Neuronal stem cell (in vitro differentiated cells): ENCODE measurements around the gene ZNF778.

Experiments
- DNase-seq: peaks from one replicate; pipeline ENCODE4 v3.0.0-alpha.2; 2013; ENCODE audit warnings: low spot score
- H2AFZ ChIP-seq: one replicate; pipeline ENCODE4 v1.6.1; 2013; ENCODE audit warnings: mild to moderate bottlenecking, low read length, inconsistent platforms
- H2AK5ac ChIP-seq: 2 replicates; pipeline ENCODE4 v1.6.1; 2013; ENCODE audit warnings: low read depth, mild to moderate bottlenecking, inconsistent platforms, low read length, moderate library complexity, mixed read lengths
- H2BK120ac ChIP-seq: 2 replicates; pipeline ENCODE4 v1.6.1; 2013; ENCODE audit warnings: low read depth, mild to moderate bottlenecking, inconsistent platforms, low read length, moderate library complexity, mixed read lengths
- H2BK12ac ChIP-seq: one replicate; pipeline ENCODE4 v1.6.1; 2013; ENCODE audit warnings: low read length, inconsistent platforms
- H2BK15ac ChIP-seq: 2 replicates; pipeline ENCODE4 v1.6.1; 2013; ENCODE audit warnings: mild to moderate bottlenecking, low read length, inconsistent platforms, mixed read lengths
- H2BK5ac ChIP-seq: one replicate; pipeline ENCODE4 v1.6.1; 2013; ENCODE audit warnings: inconsistent platforms, mild to moderate bottlenecking, low read length, moderate library complexity
- H3K14ac ChIP-seq: one replicate; pipeline ENCODE4 v1.6.1; 2013; ENCODE audit warnings: low read length, inconsistent platforms
- H3K18ac ChIP-seq: 2 replicates; pipeline ENCODE4 v1.6.1; 2013; ENCODE audit warnings: low read length, inconsistent platforms
- H3K23ac ChIP-seq: 2 replicates; pipeline ENCODE4 v1.6.1; 2013; ENCODE audit warnings: low read depth, mild to moderate bottlenecking, mixed read lengths, low read length, inconsistent platforms; ENCODE audit not compliant: poor library complexity
- H3K27ac ChIP-seq: replicated peaks from 3 replicates; pipeline ENCODE4 v1.5.1; 2013; ENCODE audit warnings: low read length, inconsistent platforms
- H3K27me3 ChIP-seq, 3 experiments: 2 replicates each; pipeline ENCODE4 v1.6.1; 2013; ENCODE audit warnings: low read length in 3 of 3, mild to moderate bottlenecking in 2 of 3, inconsistent platforms in 1 of 3, low read depth in 1 of 3, mixed read lengths in 1 of 3, moderate library complexity in 1 of 3; ENCODE audit not compliant: control insufficient read depth in 3 of 3, insufficient read depth in 3 of 3
- H3K36me3 ChIP-seq, 2 donors: replicated peaks in 1 of 2; 2 replicates each; pipeline ENCODE4 v1.6.1; 2013; ENCODE audit warnings: low read length in 2 of 2; ENCODE audit not compliant: control insufficient read depth in 2 of 2, insufficient read depth in 2 of 2
- H3K4ac ChIP-seq: 2 replicates; pipeline ENCODE4 v1.6.1; 2013; ENCODE audit warnings: inconsistent platforms, mild to moderate bottlenecking, low read length, moderate library complexity
- H3K4me1 ChIP-seq, 2 donors: 1 replicate in 1 of 2; 2 replicates in 1 of 2; pipeline ENCODE4 v1.6.1; 2013; ENCODE audit warnings: low read length in 2 of 2, low read depth in 1 of 2; ENCODE audit not compliant: control insufficient read depth in 2 of 2, insufficient read depth in 1 of 2
- H3K4me2 ChIP-seq: one replicate; pipeline ENCODE4 v1.6.1; 2013; ENCODE audit warnings: mild to moderate bottlenecking, low read length, inconsistent platforms; ENCODE audit not compliant: insufficient read depth, poor library complexity, severe bottlenecking
- H3K4me3 ChIP-seq, 2 donors: 2 replicates each; pipeline ENCODE4 v1.5.1; 2013; ENCODE audit warnings: low read length in 2 of 2, mild to moderate bottlenecking in 2 of 2, inconsistent platforms in 1 of 2, moderate library complexity in 1 of 2
- H3K79me1 ChIP-seq: one replicate; pipeline ENCODE4 v1.6.1; 2013; ENCODE audit warnings: low read depth, mild to moderate bottlenecking, inconsistent platforms, low read length, moderate library complexity
- H3K9ac ChIP-seq: one replicate; pipeline ENCODE4 v1.6.1; 2013; ENCODE audit warnings: mild to moderate bottlenecking, low read depth, low read length, inconsistent platforms; ENCODE audit not compliant: poor library complexity
- H3K9me3 ChIP-seq, 2 donors: replicated peaks in 1 of 2; 2 replicates each; pipeline versions ENCODE3 to v1.6.1; 2013; ENCODE audit warnings: low read length in 2 of 2, mild to moderate bottlenecking in 2 of 2, inconsistent platforms in 1 of 2, low read depth in 1 of 2, mixed read lengths in 1 of 2, moderate library complexity in 1 of 2; ENCODE audit not compliant: control insufficient read depth in 2 of 2, insufficient read depth in 1 of 2
- H4K8ac ChIP-seq: one replicate; pipeline ENCODE4 v1.6.1; 2013; ENCODE audit warnings: low read depth, mild to moderate bottlenecking, inconsistent platforms, low read length, moderate library complexity
- H4K91ac ChIP-seq: one replicate; pipeline ENCODE4 v1.6.1; 2013; ENCODE audit warnings: low read length, low read depth, mild to moderate bottlenecking, inconsistent platforms; ENCODE audit not compliant: poor library complexity
- WGBS, 2 donors: extraction: QIAGEN DNeasy Blood & Tissue Kit; methylation state at CpG; one replicate each; pipeline ENCODE4 v1.1.7; 2013; ENCODE audit warnings: missing lambda C conversion rate in 2 of 2, mixed read lengths in 1 of 2; ENCODE audit not compliant: insufficient read length in 2 of 2, insufficient replicate concordance in 1 of 2; ENCODE audit errors: extremely low coverage in 2 of 2; 5-methylcytosine and 5-hydroxymethylcytosine counted together

Gene ZNF778

GRCh38 chr16:89198417-89199240, 18.9 kb upstream of the ZNF778 start:
- WGBS, 2 donors: no CpG with 5 or more reads among the region's 28 CpGs
- Histone ChIP-seq H3K36me3 (no peaks in the 10 kb centered on the region), H2AFZ (no peak overlapping the region), H3K4me2 (no peak overlapping the region), H3K18ac (no peak overlapping the region), H3K4ac (no peak overlapping the region), H4K8ac (no peak overlapping the region), H2BK120ac (no peak overlapping the region), H3K27ac (no peak overlapping the region), H2BK15ac (peak overlapping the region; percentile 33), H3K27me3 (peaks cover 17 to 69% (median 46%) of the 10 kb centered on the region in 3 experiments), H3K9ac (peak overlapping the region; percentile 50), H3K9me3 (peaks cover 6 to 7% of the 10 kb centered on the region in 2 donors), H3K23ac (peak overlapping the region; percentile 3), H3K14ac (peak overlapping the region; percentile 82), H4K91ac (no peak overlapping the region), H3K4me1 (peaks cover 3 to 22% of the 10 kb centered on the region in 2 donors), H3K4me3 (no peak overlapping the region), H2BK12ac (no peak overlapping the region), H2AK5ac (peak overlapping the region; percentile 97), H2BK5ac (peak overlapping the region; percentile 39), H3K79me1 (peaks cover 2% of the 10 kb centered on the region)
- no peak for DNase-seq

GRCh38 chr16:89199241-89200123, 18.0 kb upstream of the ZNF778 start:
- no CpG with 5 or more reads among the region's 22 CpGs for WGBS, 2 donors

GRCh38 chr16:89200124-89200849, 17.2 kb upstream of the ZNF778 start, which contains the start of gene SLC22A31:
TSS of gene SLC22A31 (minus strand) at chr16:89200537. CDS start at chr16:89200501, 36 bp downstream.
- no peak within 1 kb of the TSS for H3K27ac ChIP-seq
- WGBS, 2 donors: no CpG with 5 or more reads among the region's 28 CpGs
- H4K91ac ChIP-seq: no peak within 1 kb of the TSS
- H3K4me3 ChIP-seq: peak within 1 kb of the TSS; percentile 46 to 84
- H3K18ac ChIP-seq: peak within 1 kb of the TSS; percentile 83
- peak within 1 kb of the TSS; percentile 53 for H2BK5ac ChIP-seq
- H2AFZ ChIP-seq: peak within 1 kb of the TSS; percentile 86
- H3K36me3 ChIP-seq: no peaks in the 10 kb centered on the region
- no peak for DNase-seq
- peak within 1 kb of the TSS; percentile 56 for H3K14ac ChIP-seq
- peaks cover 2% of the 10 kb centered on the region for H3K79me1 ChIP-seq
- peaks cover 6 to 7% of the 10 kb centered on the region in 2 donors for H3K9me3 ChIP-seq
- peak within 1 kb of the TSS; percentile 97 for H2AK5ac ChIP-seq
- H2BK12ac ChIP-seq: peak within 1 kb of the TSS; percentile 58
- peak within 1 kb of the TSS; percentile 3 for H4K8ac ChIP-seq
- peak within 1 kb of the TSS; percentile 84 for H3K9ac ChIP-seq
- H3K4me1 ChIP-seq: peaks cover 3 to 22% of the 10 kb centered on the region in 2 donors
- peak within 1 kb of the TSS; percentile 58 for H2BK15ac ChIP-seq
- no peak within 1 kb of the TSS for H2BK120ac ChIP-seq
- peaks cover 15 to 56% (median 43%) of the 10 kb centered on the region in 3 experiments for H3K27me3 ChIP-seq
- H3K4ac ChIP-seq: peak within 1 kb of the TSS; percentile 53
- peak within 1 kb of the TSS; percentile 91 for H3K23ac ChIP-seq
- H3K4me2 ChIP-seq: peak within 1 kb of the TSS; percentile 80

More at GRCh38 chr16:89199241-89200123, 18.0 kb upstream of the ZNF778 start:
- H3K27ac ChIP-seq: no peak overlapping the region
- DNase-seq: no peak
- no peak overlapping the region for H4K91ac ChIP-seq
- no peak overlapping the region for H3K4me2 ChIP-seq
- H3K14ac ChIP-seq: peak overlapping the region; percentile 56
- peak overlapping the region; percentile 58 for H2BK15ac ChIP-seq
- peak overlapping the region; percentile 60 for H3K9ac ChIP-seq
- no peak overlapping the region for H2BK120ac ChIP-seq
- peaks cover 3 to 22% of the 10 kb centered on the region in 2 donors for H3K4me1 ChIP-seq
- H3K27me3 ChIP-seq: peaks cover 15 to 61% (median 43%) of the 10 kb centered on the region in 3 experiments
- H2BK5ac ChIP-seq: peak overlapping the region; percentile 39
- peak overlapping the region; percentile 97 for H2AK5ac ChIP-seq
- H2BK12ac ChIP-seq: peak overlapping the region; percentile 22
- no peak overlapping the region for H4K8ac ChIP-seq
- H3K4me3 ChIP-seq: peak overlapping the region in 1 of 2 donors; percentile 46
- peak overlapping the region; percentile 91 for H3K23ac ChIP-seq
- peak overlapping the region; percentile 53 for H3K4ac ChIP-seq
- peaks cover 6 to 7% of the 10 kb centered on the region in 2 donors for H3K9me3 ChIP-seq
- peaks cover 2% of the 10 kb centered on the region for H3K79me1 ChIP-seq
- H3K36me3 ChIP-seq: no peaks in the 10 kb centered on the region
- peak overlapping the region; percentile 71 for H3K18ac ChIP-seq
- peak overlapping the region; percentile 86 for H2AFZ ChIP-seq
